B cell (primary cell): Measurements from ENCODE around the gene CPLANE2. TPM values are rescaled to one million over a fixed set of nuclear protein-coding genes. Genes with fewer than 3 reads are reported as not detected.

Source experiments
- ATAC-seq: fragments of 200-7000 bp; cut with Tn5 transposase; one replicate; pipeline ENCODE4 v1.10.0; 2021; ENCODE audit warnings: low read depth, mild to moderate bottlenecking, moderate number of reproducible peaks, moderate library complexity
- CTCF ChIA-PET: fragments of 350-600 bp; sonication (Branson Sonifier 250); formaldehyde crosslinking; loops from one replicate; lab custom pipeline; 2021; ENCODE audit warnings: antibody characterized with exemption, inconsistent platforms; lab: Charles Lee
- POLR2A ChIA-PET: fragments of 350-600 bp; sonication (Branson Sonifier 250); formaldehyde crosslinking; loops from one replicate; lab custom pipeline; 2021; ENCODE audit warnings: antibody characterized with exemption; lab: Charles Lee
- DNase-seq: peaks from one replicate; pipeline ENCODE4 v3.0.0; 2013
- H2AFZ ChIP-seq: 2 replicates; pipeline ENCODE4 v1.6.1; 2012; ENCODE audit warnings: mild to moderate bottlenecking, low read depth, low read length; ENCODE audit not compliant: insufficient read depth, poor library complexity, severe bottlenecking
- H3K27ac ChIP-seq, 2 donors: 1 replicate in 1 of 2; 2 replicates in 1 of 2; pipeline ENCODE4 v1.5.1; 2012 to 2013; ENCODE audit warnings: low read length in 2 of 2, mild to moderate bottlenecking in 2 of 2, moderate library complexity in 1 of 2
- H3K27me3 ChIP-seq, 4 experiments: fragments of 200-600 bp in 1 of 4; sonication (generic) in 1 of 4; replicated peaks in 1 of 4; 1 replicate in 2 of 4; 2 replicates in 2 of 4; pipeline versions ENCODE4 v1.6.1 to v1.7.0; 2013 to 2016; ENCODE audit warnings: low read length in 3 of 4, mild to moderate bottlenecking in 2 of 4, mixed read lengths in 1 of 4, moderate library complexity in 1 of 4; ENCODE audit not compliant: insufficient read depth in 4 of 4, control insufficient read depth in 3 of 4; ENCODE audit errors: control extremely low read depth in 1 of 4
- H3K36me3 ChIP-seq, 2 experiments: replicated peaks in 1 of 2; 1 replicate in 1 of 2; 2 replicates in 1 of 2; pipeline versions ENCODE4 v1.6.1 to v1.7.1; 2013; ENCODE audit warnings: low read length in 1 of 2; ENCODE audit not compliant: insufficient read depth in 2 of 2, control insufficient read depth in 1 of 2; ENCODE audit errors: control extremely low read depth in 1 of 2, extremely low read depth in 1 of 2
- H3K4me1 ChIP-seq, 2 donors: fragments of 200-600 bp in 1 of 2; sonication (generic) in 1 of 2; 1 replicate in 1 of 2; 2 replicates in 1 of 2; pipeline versions ENCODE4 v1.5.1 to v1.6.1; 2013 to 2017; ENCODE audit warnings: low read length in 2 of 2; ENCODE audit not compliant: control insufficient read depth in 2 of 2, insufficient read depth in 2 of 2
- H3K4me2 ChIP-seq: replicated peaks from 2 replicates; pipeline ENCODE3; 2012; ENCODE audit warnings: mild to moderate bottlenecking, low read depth, low read length; ENCODE audit not compliant: poor library complexity, severe bottlenecking
- H3K4me3 ChIP-seq, 5 experiments: fragments of 200-600 bp in 1 of 5; sonication (generic) in 1 of 5; 1 replicate in 3 of 5; 2 replicates in 2 of 5; pipeline versions ENCODE4 v1.5.1 to v1.7.0; 2011 to 2016; ENCODE audit warnings: low read length in 4 of 5, mild to moderate bottlenecking in 4 of 5, low read depth in 2 of 5, control low read depth in 1 of 5, moderate library complexity in 1 of 5; ENCODE audit not compliant: insufficient read depth in 1 of 5; ENCODE audit errors: control extremely low read depth in 1 of 5, extremely low read depth in 1 of 5
- H3K79me2 ChIP-seq: fragments of 200-600 bp; sonication (generic); one replicate; pipeline ENCODE4 v1.6.0; 2016; ENCODE audit warnings: low read length; ENCODE audit not compliant: control insufficient read depth, insufficient read depth
- H3K9ac ChIP-seq: fragments of 200-600 bp; sonication (generic); 2 replicates; pipeline ENCODE4 v1.6.1; 2017; ENCODE audit warnings: mild to moderate bottlenecking, low read length, moderate library complexity
- H3K9me3 ChIP-seq, 3 donors: one replicate each; pipeline versions ENCODE4 v1.6.1 to v1.7.1; 2013; ENCODE audit warnings: low read length in 2 of 3; ENCODE audit not compliant: control insufficient read depth in 2 of 3, insufficient read depth in 1 of 3; ENCODE audit errors: control extremely low read depth in 1 of 3
- H4K20me1 ChIP-seq: 2 replicates; pipeline ENCODE4 v1.6.0; 2012; ENCODE audit warnings: mild to moderate bottlenecking, low read length; ENCODE audit not compliant: insufficient read depth, control insufficient read depth, poor library complexity, severe bottlenecking
- H3K27ac Mint-ChIP-seq: one replicate; pipeline ENCODE4 v1.8.0; 2021; ENCODE audit warnings: mixed read lengths
- H3K27me3 Mint-ChIP-seq: one replicate; pipeline ENCODE4 v1.8.0; 2021; ENCODE audit warnings: mixed read lengths
- H3K4me1 Mint-ChIP-seq: one replicate; pipeline ENCODE4 v1.8.0; 2021; ENCODE audit warnings: mixed read lengths
- H3K4me3 Mint-ChIP-seq: one replicate; pipeline ENCODE4 v1.8.0; 2021; ENCODE audit warnings: mixed read lengths
- H3K9me3 Mint-ChIP-seq: one replicate; pipeline ENCODE4 v1.8.0; 2022; ENCODE audit warnings: mixed read lengths; ENCODE audit not compliant: insufficient read depth
- CTCF ChIP-seq: fragments of 200-600 bp; IDR thresholded peaks from one replicate; pipeline ENCODE4 v1.8.0; 2022; ENCODE audit warnings: antibody characterized with exemption, mild to moderate bottlenecking
- EZH2 ChIP-seq: IDR thresholded peaks from 2 replicates; pipeline ENCODE4 v1.6.1; 2012; ENCODE audit warnings: borderline replicate concordance, low read depth, mild to moderate bottlenecking, moderate library complexity, low read length; ENCODE audit not compliant: insufficient read depth, poor library complexity, severe bottlenecking
- WGBS: methylation state at CpG from one replicate; pipeline ENCODE4 v1.1.5; 2013; ENCODE audit warnings: missing lambda C conversion rate; ENCODE audit not compliant: insufficient coverage; 5-methylcytosine and 5-hydroxymethylcytosine counted together
- intact Hi-C: fragments of 100-400 bp; cut with micrococcal nuclease; formaldehyde crosslinking; loops from one replicate; pipeline ENCODE4 v1.10.0; 2022
- polyA plus RNA-seq: library from polyadenylated mRNA; depleted of rRNA; stranded (reverse); fragments of >200 nt; gene quantifications from 2 replicates; pipeline ENCODE4 v1.2.3, GENCODE V29; 2012
- total RNA-seq, 2 donors: library from RNA; stranded (reverse); fragments of 120-200 nt in 1 of 2; gene quantifications; 1 replicate in 1 of 2; 2 replicates in 1 of 2; pipeline versions ENCODE4 v1.2.3 to v1.2.4, GENCODE V29; 2013 to 2022

CPLANE2 gene
- total and polyA plus RNA-seq, 2 donors (not counting 1 experiment from before 2014, with no cell fraction given) = 5.7 to 11.1 TPM

DNA sequence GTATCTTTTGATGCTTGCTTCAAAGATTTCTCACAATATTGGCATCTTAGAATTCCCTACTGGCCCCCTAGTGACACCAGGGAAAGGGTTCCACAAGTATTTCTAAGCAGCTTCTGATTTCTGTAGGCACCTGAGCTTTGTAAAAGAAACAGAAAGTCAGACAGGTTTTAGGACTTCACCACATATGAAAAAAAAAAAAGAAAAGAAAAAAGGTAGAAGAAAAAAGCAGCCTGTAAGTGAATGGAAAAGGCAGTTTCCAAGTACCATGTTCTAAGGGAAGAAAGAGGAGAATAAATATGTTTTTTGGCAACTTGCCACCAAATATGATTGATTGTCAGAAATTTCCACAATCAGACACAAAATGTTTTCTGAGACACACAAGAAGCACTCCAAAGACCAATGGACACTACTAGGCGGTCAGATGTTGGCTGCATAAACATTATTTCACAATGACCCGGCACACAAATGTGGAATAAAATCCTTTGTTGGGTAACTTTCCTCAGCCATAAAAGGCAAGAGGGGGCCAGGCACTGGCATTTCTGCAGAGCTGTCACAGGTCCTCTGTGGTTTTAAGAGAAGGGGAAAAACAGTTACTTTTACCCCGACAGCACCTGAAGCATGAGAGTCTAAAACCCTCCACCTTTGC, 12.7 kb upstream of the CPLANE2 start:
- peaks cover 17% of the 10 kb centered on the region for H3K4me1 Mint-ChIP-seq
- H3K27ac Mint-ChIP-seq = peak overlapping the region; percentile 82
- no peak for DNase-seq
- intact Hi-C loops = no loop called here
- H3K9me3 Mint-ChIP-seq = no peaks in the 10 kb centered on the region
- H2AFZ ChIP-seq = peak overlapping the region; percentile 2
- WGBS = no CpG with 5 or more reads among the region's 3 CpGs
- H4K20me1 ChIP-seq = no peaks in the 10 kb centered on the region
- no peak overlapping the region for H3K9ac ChIP-seq
- POLR2A ChIA-PET = interaction anchor here (0.7 kb wide), 1 partner anchor 414 kb away, joined by 3 read pairs; no protein-coding TSS in a partner anchor
- TF ChIP-seq CTCF (no peak), EZH2 (no peak)
- no peaks in the 10 kb centered on the region for H3K79me2 ChIP-seq
- no peak overlapping the region for H3K4me3 Mint-ChIP-seq
- peaks cover 14 to 17% of the 10 kb centered on the region in 2 donors for H3K4me1 ChIP-seq
- H3K9me3 ChIP-seq = no peaks in the 10 kb centered on the region
- H3K27me3 Mint-ChIP-seq = no peaks in the 10 kb centered on the region
- no peak overlapping the region for H3K4me3 ChIP-seq
- no peaks in the 10 kb centered on the region for H3K27me3 ChIP-seq
- ATAC-seq = no peak
- CTCF ChIA-PET = interaction anchor here (1.0 kb wide), 1 partner anchor 168 kb away, joined by 4 read pairs; no protein-coding TSS in a partner anchor
- peaks cover 2 to 48% of the 10 kb centered on the region in 2 experiments for H3K36me3 ChIP-seq
- H3K4me2 ChIP-seq = peak overlapping the region; percentile 5
- peak overlapping the region; percentile 37 to 68 for H3K27ac ChIP-seq
